ENCODE data around the gene MYT1.

The MYT1 gene

GRCh38 chr20:64196847-64197306, 32.6 kb downstream of the MYT1 start:
- POLR2A ChIA-PET: no interaction called here
- TF ChIP-seq SUZ12 (IDR thresholded peaks at IDR 0.05) (no peak), ARNT (IDR thresholded peaks at IDR 0.05) (no peak), HDGF (IDR thresholded peaks at IDR 0.05; ENCODE audit: borderline replicate concordance) (no peak), CTBP1 (IDR thresholded peaks at IDR 0.05; ENCODE audit: borderline replicate concordance) (no peak), L3MBTL2 (conservative IDR thresholded peaks at IDR 0.05) (no peak), ZNF384 (IDR thresholded peaks at IDR 0.05) (no peak), SP1 (IDR thresholded peaks at IDR 0.05) (no peak)
- TF ChIP-seq, protein P1, sequence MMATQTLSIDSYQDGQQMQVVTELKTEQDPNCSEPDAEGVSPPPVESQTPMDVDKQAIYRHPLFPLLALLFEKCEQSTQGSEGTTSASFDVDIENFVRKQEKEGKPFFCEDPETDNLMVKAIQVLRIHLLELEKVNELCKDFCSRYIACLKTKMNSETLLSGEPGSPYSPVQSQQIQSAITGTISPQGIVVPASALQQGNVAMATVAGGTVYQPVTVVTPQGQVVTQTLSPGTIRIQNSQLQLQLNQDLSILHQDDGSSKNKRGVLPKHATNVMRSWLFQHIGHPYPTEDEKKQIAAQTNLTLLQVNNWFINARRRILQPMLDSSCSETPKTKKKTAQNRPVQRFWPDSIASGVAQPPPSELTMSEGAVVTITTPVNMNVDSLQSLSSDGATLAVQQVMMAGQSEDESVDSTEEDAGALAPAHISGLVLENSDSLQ (IDR thresholded peaks at IDR 0.05): no peak
- DNase-seq (ENCODE audit: extremely low spot score): no peak
- CTCF ChIA-PET: no interaction called here

DNA sequence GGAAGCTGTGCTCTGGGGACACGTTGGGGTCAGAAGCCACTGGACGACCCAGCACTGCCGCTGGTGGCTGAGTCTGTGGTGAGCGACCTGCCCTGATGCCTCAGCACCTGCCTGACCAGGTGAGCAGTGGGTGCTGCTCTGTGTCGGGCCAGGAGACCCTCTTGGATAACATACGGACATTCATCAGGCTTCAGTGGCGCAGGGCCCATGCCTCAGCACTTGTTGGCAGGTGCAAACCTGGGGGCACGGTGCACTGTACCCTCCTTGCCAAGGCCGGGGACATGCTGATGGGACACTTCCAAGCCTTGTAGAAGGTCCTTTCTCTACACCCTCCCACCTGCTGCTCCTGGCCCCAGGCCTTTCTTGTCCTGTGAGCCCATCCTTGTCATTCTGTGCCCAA, 34.1 kb downstream of the MYT1 start:
- ChIA-PET CTCF (no interaction called here), POLR2A (interaction anchor here (1.1 kb wide), 1 partner anchor 57 kb away, joined by 3 read pairs; the partner anchor contains the start of gene PCMTD2)
- TF ChIP-seq, protein P1 (IDR thresholded peaks at IDR 0.05): no peak
- no peak for TF ChIP-seq L3MBTL2 (conservative IDR thresholded peaks at IDR 0.05)
- TF ChIP-seq HDGF (IDR thresholded peaks at IDR 0.05; ENCODE audit: borderline replicate concordance): no peak
- DNase-seq (ENCODE audit: extremely low spot score): no peak

DNA sequence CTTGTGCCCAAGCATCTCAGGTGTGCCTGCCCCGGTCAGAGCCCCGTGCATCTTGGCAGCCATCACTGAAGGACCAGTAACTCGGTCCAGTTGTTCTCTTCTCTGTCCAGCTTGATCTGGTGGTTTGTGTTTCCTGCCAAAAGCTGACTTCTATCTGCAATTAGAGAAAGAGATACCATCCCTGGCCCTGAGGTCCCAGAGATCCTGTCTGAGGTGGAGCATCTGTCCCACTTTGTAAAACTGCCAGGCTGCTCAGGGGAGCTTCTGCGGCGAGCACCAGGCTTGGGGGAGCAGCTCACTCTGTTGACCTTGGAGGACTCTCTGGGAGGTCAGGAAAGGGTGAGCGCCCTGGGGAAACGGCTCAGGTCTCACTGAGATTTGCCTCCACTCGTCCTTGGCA, 35.1 kb downstream of the MYT1 start:
- DNase-seq (ENCODE audit: extremely low spot score): no peak
- TF ChIP-seq FOXA1 (IDR thresholded peaks at IDR 0.05) (no peak), ELF4 (IDR thresholded peaks at IDR 0.05) (no peak), ARNT (IDR thresholded peaks at IDR 0.05) (no peak), FOXK2 (IDR thresholded peaks at IDR 0.05) (no peak), NFRKB (IDR thresholded peaks at IDR 0.05) (no peak), CTBP1 (IDR thresholded peaks at IDR 0.05; ENCODE audit: borderline replicate concordance) (no peak), BHLHE40 (IDR thresholded peaks at IDR 0.05; ENCODE audit: borderline replicate concordance) (no peak), FOXM1 (IDR thresholded peaks at IDR 0.05; ENCODE audit: borderline replicate concordance) (no peak), SUZ12 (IDR thresholded peaks at IDR 0.05) (no peak), SP1 (IDR thresholded peaks at IDR 0.05) (no peak), L3MBTL2 (conservative IDR thresholded peaks at IDR 0.05) (no peak), HDGF (IDR thresholded peaks at IDR 0.05; ENCODE audit: borderline replicate concordance) (no peak)
- TF ChIP-seq, protein P1 (IDR thresholded peaks at IDR 0.05): no peak
- ChIA-PET CTCF (no interaction called here), POLR2A (no interaction called here)

DNA sequence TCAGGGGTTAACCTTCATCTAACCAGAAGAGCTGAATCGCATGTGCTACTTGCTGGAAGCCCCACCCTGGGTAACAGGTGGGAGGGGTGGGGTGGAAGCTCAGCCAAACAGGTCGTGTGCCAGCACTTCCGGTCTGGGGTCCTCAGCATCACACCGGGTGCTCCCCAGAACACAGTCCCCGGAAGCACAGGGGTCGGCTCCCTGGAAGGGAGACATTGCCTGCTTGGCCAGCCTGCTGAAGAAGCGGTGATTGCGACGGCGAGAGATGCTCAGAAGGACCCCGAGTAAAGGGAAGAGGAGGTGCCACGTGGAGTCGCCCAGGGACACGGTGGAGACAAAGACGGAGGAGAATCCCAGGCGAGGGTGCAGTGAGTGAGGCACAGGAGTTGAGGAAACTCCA, 36.5 kb downstream of the MYT1 start:
- TF ChIP-seq, protein P1 (IDR thresholded peaks at IDR 0.05): no peak
- TF ChIP-seq L3MBTL2 (conservative IDR thresholded peaks at IDR 0.05) (no peak), LEF1 (IDR thresholded peaks at IDR 0.05; ENCODE audit: borderline replicate concordance) (no peak), BHLHE40 (IDR thresholded peaks at IDR 0.05; ENCODE audit: borderline replicate concordance) (no peak), FOXM1 (IDR thresholded peaks at IDR 0.05; ENCODE audit: borderline replicate concordance) (no peak), ELF4 (IDR thresholded peaks at IDR 0.05) (no peak), FOXA1 (IDR thresholded peaks at IDR 0.05) (no peak), CTBP1 (IDR thresholded peaks at IDR 0.05; ENCODE audit: borderline replicate concordance) (no peak)
- DNase-seq (ENCODE audit: extremely low spot score): no peak
- ChIA-PET CTCF (no interaction called here), POLR2A (no interaction called here)

DNA sequence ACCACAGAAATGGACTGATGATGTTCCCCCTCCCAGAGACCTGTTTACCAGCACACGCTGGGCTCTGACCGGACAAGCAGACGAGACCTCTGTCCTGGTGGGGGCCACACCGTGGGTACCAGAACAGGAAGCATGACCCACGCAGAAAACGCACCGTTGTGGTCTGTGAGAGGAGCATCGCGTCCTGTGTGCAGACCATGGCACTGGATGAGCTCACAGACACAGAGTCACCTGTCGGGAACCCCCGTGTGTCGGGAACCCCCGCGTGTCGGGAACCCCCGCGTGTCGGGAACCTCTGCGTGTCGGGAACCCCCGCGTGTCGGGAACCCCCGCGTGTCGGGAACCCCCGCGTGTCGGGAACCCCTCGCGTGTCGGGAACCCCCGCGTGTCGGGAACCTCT, 37.4 kb downstream of the MYT1 start:
- ChIA-PET CTCF (no interaction called here), POLR2A (no interaction called here)
- TF ChIP-seq ELF4 (IDR thresholded peaks at IDR 0.05): no peak
- no peak for TF ChIP-seq SUZ12 (IDR thresholded peaks at IDR 0.05)
- no peak for TF ChIP-seq FOXA1 (IDR thresholded peaks at IDR 0.05)
- TF ChIP-seq, protein P1 (IDR thresholded peaks at IDR 0.05): no peak
- no peak for TF ChIP-seq SP1 (IDR thresholded peaks at IDR 0.05)
- DNase-seq (ENCODE audit: extremely low spot score): no peak

DNA sequence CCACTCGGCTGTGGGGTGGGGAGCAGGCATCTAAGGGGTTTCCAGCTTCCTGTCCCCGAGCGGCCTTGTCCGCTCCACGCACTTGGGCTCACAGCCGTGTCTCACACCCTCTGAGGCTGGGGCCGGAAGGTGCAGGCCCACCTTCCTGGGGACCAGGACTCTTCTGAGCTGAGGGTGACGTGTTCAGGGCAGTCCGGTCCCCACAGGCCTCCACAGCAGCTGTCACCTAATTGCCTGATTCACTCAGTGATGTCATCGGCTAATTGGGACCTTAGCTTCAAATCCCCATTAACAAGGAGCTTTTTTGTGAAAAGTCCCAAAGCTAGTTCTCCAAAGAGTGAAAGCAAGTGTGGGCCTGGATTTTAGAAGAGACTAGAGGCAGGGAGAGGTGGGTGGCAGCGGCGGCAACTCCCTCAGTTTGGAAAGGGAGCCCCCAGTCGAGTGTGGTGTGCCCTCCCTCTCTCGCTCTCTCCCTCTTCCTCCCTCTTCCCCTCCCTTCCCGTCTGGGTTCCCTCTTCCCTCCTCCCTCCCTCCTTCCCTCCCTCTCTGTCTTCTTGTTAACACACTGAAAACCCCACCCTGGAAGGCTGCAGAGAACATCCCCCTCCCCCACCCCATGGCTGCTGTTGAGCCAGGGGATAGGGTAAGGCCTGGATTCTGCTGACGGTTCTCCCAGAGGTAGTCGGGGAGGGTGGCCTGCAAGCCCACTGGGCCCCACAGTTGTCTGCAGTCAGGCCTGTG, 39.0 kb downstream of the MYT1 start:
- ChIA-PET CTCF (interaction anchor here (1.2 kb wide), 1 partner anchor 12 kb away, joined by 4 read pairs; no protein-coding TSS in a partner anchor), POLR2A (no interaction called here)
- TF ChIP-seq NFRKB (IDR thresholded peaks at IDR 0.05) (no peak), HDGF (IDR thresholded peaks at IDR 0.05; ENCODE audit: borderline replicate concordance) (no peak), CTBP1 (IDR thresholded peaks at IDR 0.05; ENCODE audit: borderline replicate concordance) (no peak), TARDBP (IDR thresholded peaks at IDR 0.05) (no peak)
- DNase-seq (ENCODE audit: extremely low spot score): no peak

Measured in HEK293T (cell line).